Measurements from ENCODE around the gene PHACTR1.

DNA sequence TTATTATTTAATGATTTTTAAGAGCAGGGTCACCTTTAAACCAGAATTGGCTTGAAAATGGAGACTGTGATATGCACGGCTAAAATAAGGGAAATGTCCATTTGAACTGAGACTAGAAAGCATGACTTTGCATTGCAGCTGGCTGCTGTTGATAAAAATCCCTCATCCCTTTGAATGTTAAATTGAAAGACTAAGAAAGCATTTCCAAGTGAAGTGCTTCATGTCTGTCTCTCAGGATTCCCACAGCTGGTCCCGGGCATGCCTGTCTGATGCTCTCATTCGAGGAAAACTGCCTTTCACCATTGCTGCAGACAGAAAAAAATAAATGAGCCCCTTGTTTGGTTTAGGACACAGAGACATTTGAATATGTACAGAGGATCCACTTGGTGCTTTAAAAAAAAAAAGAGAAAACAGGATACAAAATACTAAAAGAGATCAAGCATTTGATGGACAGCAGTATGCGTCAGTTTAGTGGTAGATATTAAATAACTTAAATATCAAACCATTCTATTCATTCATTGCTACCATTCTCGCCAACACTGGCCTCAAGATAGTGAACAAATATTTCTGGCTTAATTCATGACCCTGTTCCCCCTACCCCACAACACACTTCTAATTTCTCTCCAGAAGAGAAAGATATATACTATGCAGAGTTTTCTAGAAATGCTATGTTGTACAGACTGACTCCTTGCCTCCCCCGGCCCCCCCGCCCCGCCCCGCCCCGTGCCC, 556.8 kb downstream of the PHACTR1 start:
- TF ChIP-seq, protein P1, sequence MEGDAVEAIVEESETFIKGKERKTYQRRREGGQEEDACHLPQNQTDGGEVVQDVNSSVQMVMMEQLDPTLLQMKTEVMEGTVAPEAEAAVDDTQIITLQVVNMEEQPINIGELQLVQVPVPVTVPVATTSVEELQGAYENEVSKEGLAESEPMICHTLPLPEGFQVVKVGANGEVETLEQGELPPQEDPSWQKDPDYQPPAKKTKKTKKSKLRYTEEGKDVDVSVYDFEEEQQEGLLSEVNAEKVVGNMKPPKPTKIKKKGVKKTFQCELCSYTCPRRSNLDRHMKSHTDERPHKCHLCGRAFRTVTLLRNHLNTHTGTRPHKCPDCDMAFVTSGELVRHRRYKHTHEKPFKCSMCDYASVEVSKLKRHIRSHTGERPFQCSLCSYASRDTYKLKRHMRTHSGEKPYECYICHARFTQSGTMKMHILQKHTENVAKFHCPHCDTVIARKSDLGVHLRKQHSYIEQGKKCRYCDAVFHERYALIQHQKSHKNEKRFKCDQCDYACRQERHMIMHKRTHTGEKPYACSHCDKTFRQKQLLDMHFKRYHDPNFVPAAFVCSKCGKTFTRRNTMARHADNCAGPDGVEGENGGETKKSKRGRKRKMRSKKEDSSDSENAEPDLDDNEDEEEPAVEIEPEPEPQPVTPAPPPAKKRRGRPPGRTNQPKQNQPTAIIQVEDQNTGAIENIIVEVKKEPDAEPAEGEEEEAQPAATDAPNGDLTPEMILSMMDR (IDR thresholded peaks at IDR 0.05) = no peak
- TF ChIP-seq POLR2A (IDR thresholded peaks at IDR 0.05) = no peak
- no peak for TF ChIP-seq POLR2AphosphoS5 (IDR thresholded peaks at IDR 0.05)
- TF ChIP-seq EP300 (IDR thresholded peaks at IDR 0.05) = no peak

All from stomach (tissue), 4 donors.